ENCODE data around the gene SFT2D1. TPM values are rescaled to one million over a fixed set of nuclear protein-coding genes. Genes with fewer than 3 reads are reported as not detected.

SFT2D1 gene
- total and polyA plus RNA-seq, 5 donors from 2014 or later, result 23.7 to 109 (median 103) TPM

GRCh38 chr6:166382933-166383801 is 40.8 kb upstream of the SFT2D1 start, which contains the start of gene MPC1:
Gene MPC1, minus strand, starts transcription at chr6:166382940. Its CDS starts 64 bp downstream, at chr6:166382876.
- H3K36me3 Mint-ChIP-seq, result no peaks in the 10 kb centered on the region
- peaks cover 5 to 22% (median 14%) of the 10 kb centered on the region in 4 donors for H3K4me1 Mint-ChIP-seq
- peak; percentile 92 to 97 (median 95) for DNase-seq
- peaks cover 17% of the 10 kb centered on the region for H3K4me1 ChIP-seq (ENCODE audit: control insufficient read depth, insufficient read depth, low read length, poor library complexity, severe bottlenecking)
- H3K27me3 Mint-ChIP-seq, result peaks cover 6% of the 10 kb centered on the region
- no peaks in the 10 kb centered on the region for H3K9me3 ChIP-seq (ENCODE audit: control insufficient read depth in 2 of 2, low read length in 2 of 2)
- no peaks in the 10 kb centered on the region for H3K9me3 Mint-ChIP-seq
- H3K27ac Mint-ChIP-seq, result peak within 1 kb of the TSS; percentile 56 to 94 (median 89)
- peak within 1 kb of the TSS; percentile 95 to 99 (median 97) for H3K4me3 Mint-ChIP-seq
- H3K36me3 ChIP-seq (ENCODE audit: control insufficient read depth, insufficient read depth, low read length), result peaks cover 2% of the 10 kb centered on the region
- no peaks in the 10 kb centered on the region for H3K27me3 ChIP-seq (ENCODE audit: control insufficient read depth, insufficient read depth, low read length)
- H3K4me3 ChIP-seq (ENCODE audit: low read depth, low read length), result peak within 1 kb of the TSS; percentile 92
- H3K27ac ChIP-seq (ENCODE audit: insufficient read depth, low read length, poor library complexity, severe bottlenecking), result peak within 1 kb of the TSS; percentile 76
- peak; percentile 96 to 97 for ATAC-seq (ENCODE audit: low read depth in 2 of 2)

GRCh38 chr6:166382500-166382932 is 40.2 kb upstream of the SFT2D1 start:
- no peaks in the 10 kb centered on the region for H3K36me3 Mint-ChIP-seq

GRCh38 chr6:166381733-166382499 is 39.6 kb upstream of the SFT2D1 start:
- H3K4me1 ChIP-seq (ENCODE audit: control insufficient read depth, insufficient read depth, low read length, poor library complexity, severe bottlenecking), result peaks cover 17% of the 10 kb centered on the region
- no peaks in the 10 kb centered on the region for H3K27me3 ChIP-seq (ENCODE audit: control insufficient read depth, insufficient read depth, low read length)
- H3K27me3 Mint-ChIP-seq, result peaks cover 6% of the 10 kb centered on the region
- no peaks in the 10 kb centered on the region for H3K9me3 Mint-ChIP-seq
- no peaks in the 10 kb centered on the region for H3K9me3 ChIP-seq (ENCODE audit: control insufficient read depth in 2 of 2, low read length in 2 of 2)
- no peaks in the 10 kb centered on the region for H3K36me3 Mint-ChIP-seq
- H3K4me3 ChIP-seq (ENCODE audit: low read depth, low read length), result peak overlapping the region; percentile 87
- peak; percentile 14 to 17 for ATAC-seq (ENCODE audit: low read depth in 2 of 2)
- DNase-seq, result peak; percentile 39 to 84 (median 63)
- H3K4me1 Mint-ChIP-seq, result peaks cover 5 to 22% (median 14%) of the 10 kb centered on the region in 4 donors
- peak overlapping the region; percentile 76 for H3K27ac ChIP-seq (ENCODE audit: insufficient read depth, low read length, poor library complexity, severe bottlenecking)
- peak overlapping the region in 2 of 3 donors; percentile 89 to 92 for H3K27ac Mint-ChIP-seq
- peak overlapping the region; percentile 93 to 99 (median 96) for H3K4me3 Mint-ChIP-seq
- H3K36me3 ChIP-seq (ENCODE audit: control insufficient read depth, insufficient read depth, low read length), result peaks cover 2% of the 10 kb centered on the region

More at GRCh38 chr6:166382500-166382932, 40.2 kb upstream of the SFT2D1 start:
- H3K36me3 ChIP-seq (ENCODE audit: control insufficient read depth, insufficient read depth, low read length), result peaks cover 2% of the 10 kb centered on the region
- H3K27ac ChIP-seq (ENCODE audit: insufficient read depth, low read length, poor library complexity, severe bottlenecking), result peak overlapping the region; percentile 76
- Mint-ChIP-seq H3K27me3 (peaks cover 6% of the 10 kb centered on the region), H3K9me3 (no peaks in the 10 kb centered on the region), H3K27ac (no peak overlapping the region), H3K4me1 (peaks cover 5 to 22% (median 14%) of the 10 kb centered on the region in 4 donors), H3K4me3 (peak overlapping the region; percentile 93 to 99 (median 96))
- peak in 1 of 2 donors; percentile 1 for ATAC-seq (ENCODE audit: low read depth in 2 of 2)
- no peaks in the 10 kb centered on the region for H3K9me3 ChIP-seq (ENCODE audit: control insufficient read depth in 2 of 2, low read length in 2 of 2)
- DNase-seq, result no peak
- peak overlapping the region; percentile 37 for H3K4me3 ChIP-seq (ENCODE audit: low read depth, low read length)
- H3K4me1 ChIP-seq (ENCODE audit: control insufficient read depth, insufficient read depth, low read length, poor library complexity, severe bottlenecking), result peaks cover 17% of the 10 kb centered on the region
- no peaks in the 10 kb centered on the region for H3K27me3 ChIP-seq (ENCODE audit: control insufficient read depth, insufficient read depth, low read length)

- peaks cover 6% of the 10 kb centered on the region for H3K27me3 Mint-ChIP-seq
- H3K27me3 ChIP-seq (ENCODE audit: control insufficient read depth, insufficient read depth, low read length), result no peaks in the 10 kb centered on the region
Measured at GRCh38 chr6:166381381-166381732, 39.0 kb upstream of the SFT2D1 start.

GRCh38 chr6:166379800-166380199 is 37.5 kb upstream of the SFT2D1 start:
- no peak overlapping the region for H3K4me3 Mint-ChIP-seq
- H3K36me3 ChIP-seq (ENCODE audit: control insufficient read depth, insufficient read depth, low read length), result peaks cover 2% of the 10 kb centered on the region
- peaks cover 17% of the 10 kb centered on the region for H3K4me1 ChIP-seq (ENCODE audit: control insufficient read depth, insufficient read depth, low read length, poor library complexity, severe bottlenecking)
- H3K27ac ChIP-seq (ENCODE audit: insufficient read depth, low read length, poor library complexity, severe bottlenecking), result no peak overlapping the region
- no peak for ATAC-seq (ENCODE audit: low read depth in 2 of 2)
- H3K27me3 Mint-ChIP-seq, result peaks cover 6% of the 10 kb centered on the region
- no peaks in the 10 kb centered on the region for H3K27me3 ChIP-seq (ENCODE audit: control insufficient read depth, insufficient read depth, low read length)
- H3K9me3 ChIP-seq (ENCODE audit: control insufficient read depth in 2 of 2, low read length in 2 of 2), result no peaks in the 10 kb centered on the region
- H3K4me1 Mint-ChIP-seq, result peaks cover 5 to 22% (median 20%) of the 10 kb centered on the region in 4 donors
- H3K4me3 ChIP-seq (ENCODE audit: low read depth, low read length), result no peak overlapping the region
- no peak overlapping the region for H3K27ac Mint-ChIP-seq
- H3K36me3 Mint-ChIP-seq, result no peaks in the 10 kb centered on the region
- DNase-seq, result no peak
- no peaks in the 10 kb centered on the region for H3K9me3 Mint-ChIP-seq

More at GRCh38 chr6:166381381-166381732, 39.0 kb upstream of the SFT2D1 start:
- Histone ChIP-seq H3K4me1 (ENCODE audit: control insufficient read depth, insufficient read depth, low read length, poor library complexity, severe bottlenecking) (peaks cover 17% of the 10 kb centered on the region), H3K36me3 (ENCODE audit: control insufficient read depth, insufficient read depth, low read length) (peaks cover 2% of the 10 kb centered on the region), H3K4me3 (ENCODE audit: low read depth, low read length) (peak overlapping the region; percentile 87), H3K27ac (ENCODE audit: insufficient read depth, low read length, poor library complexity, severe bottlenecking) (no peak overlapping the region), H3K9me3 (ENCODE audit: control insufficient read depth in 2 of 2, low read length in 2 of 2) (no peaks in the 10 kb centered on the region)
- ATAC-seq (ENCODE audit: low read depth in 2 of 2), result no peak
- no peaks in the 10 kb centered on the region for H3K9me3 Mint-ChIP-seq
- H3K4me1 Mint-ChIP-seq, result peaks cover 5 to 22% (median 16%) of the 10 kb centered on the region in 4 donors
- H3K27ac Mint-ChIP-seq, result peak overlapping the region in 2 of 3 donors; percentile 89 to 92
- DNase-seq, result no peak
- H3K4me3 Mint-ChIP-seq, result peak overlapping the region; percentile 93 to 99 (median 96)
- no peaks in the 10 kb centered on the region for H3K36me3 Mint-ChIP-seq

- Histone ChIP-seq H3K27me3 (ENCODE audit: control insufficient read depth, insufficient read depth, low read length) (no peaks in the 10 kb centered on the region), H3K4me1 (ENCODE audit: control insufficient read depth, insufficient read depth, low read length, poor library complexity, severe bottlenecking) (peaks cover 17% of the 10 kb centered on the region), H3K9me3 (ENCODE audit: control insufficient read depth in 2 of 2, low read length in 2 of 2) (no peaks in the 10 kb centered on the region), H3K36me3 (ENCODE audit: control insufficient read depth, insufficient read depth, low read length) (peaks cover 2% of the 10 kb centered on the region), H3K4me3 (ENCODE audit: low read depth, low read length) (no peak overlapping the region), H3K27ac (ENCODE audit: insufficient read depth, low read length, poor library complexity, severe bottlenecking) (no peak overlapping the region)
- H3K36me3 Mint-ChIP-seq, result no peaks in the 10 kb centered on the region
- no peak for DNase-seq
- H3K4me1 Mint-ChIP-seq, result peaks cover 3 to 20% (median 18%) of the 10 kb centered on the region in 4 donors
- H3K9me3 Mint-ChIP-seq, result no peaks in the 10 kb centered on the region
- no peak overlapping the region for H3K27ac Mint-ChIP-seq
- H3K4me3 Mint-ChIP-seq, result no peak overlapping the region
- H3K27me3 Mint-ChIP-seq, result peaks cover 6% of the 10 kb centered on the region
- no peak for ATAC-seq (ENCODE audit: low read depth in 2 of 2)
Measured at GRCh38 chr6:166379103-166379586, 36.8 kb upstream of the SFT2D1 start.

- Mint-ChIP-seq H3K27ac (no peak overlapping the region), H3K36me3 (peaks cover 4% of the 10 kb centered on the region)
- no peak for DNase-seq
Measured at GRCh38 chr6:166377721-166378120, 35.4 kb upstream of the SFT2D1 start.

More at GRCh38 chr6:166377721-166378120, 35.4 kb upstream of the SFT2D1 start:
- ATAC-seq (ENCODE audit: low read depth in 2 of 2), result no peak
- Histone ChIP-seq H3K9me3 (ENCODE audit: control insufficient read depth in 2 of 2, low read length in 2 of 2) (no peaks in the 10 kb centered on the region), H3K27ac (ENCODE audit: insufficient read depth, low read length, poor library complexity, severe bottlenecking) (no peak overlapping the region), H3K36me3 (ENCODE audit: control insufficient read depth, insufficient read depth, low read length) (peaks cover 2% of the 10 kb centered on the region), H3K4me1 (ENCODE audit: control insufficient read depth, insufficient read depth, low read length, poor library complexity, severe bottlenecking) (peaks cover 12% of the 10 kb centered on the region), H3K27me3 (ENCODE audit: control insufficient read depth, insufficient read depth, low read length) (no peaks in the 10 kb centered on the region), H3K4me3 (ENCODE audit: low read depth, low read length) (no peak overlapping the region)
- no peaks in the 10 kb centered on the region for H3K9me3 Mint-ChIP-seq
- peaks cover 5 to 20% (median 17%) of the 10 kb centered on the region in 4 donors for H3K4me1 Mint-ChIP-seq
- H3K27me3 Mint-ChIP-seq, result peaks cover 6% of the 10 kb centered on the region
- peak overlapping the region in 1 of 4 donors; percentile 78 for H3K4me3 Mint-ChIP-seq
